Natural killer cell (primary cell): ENCODE measurements around the gene NEURL2. TPM values are rescaled to one million over a fixed set of nuclear protein-coding genes. Genes with fewer than 3 reads are reported as not detected.

Source experiments
- ATAC-seq, 3 donors: fragments of 150-1000 bp in 2 of 3; fragments of 200-7000 bp in 1 of 3; cut with Tn5 transposase; 1 replicate in 1 of 3; 2 replicates in 2 of 3; pipeline ENCODE4 v1.10.0; 2021; ENCODE audit warnings: mild to moderate bottlenecking in 2 of 3, moderate library complexity in 2 of 3
- DNase-seq, 2 donors: peaks; one replicate each; pipeline versions ENCODE4 v3.0.0 to v3.0.0-alpha.2; 2013 to 2021; ENCODE audit warnings: mixed read lengths in 1 of 2
- H3K27ac ChIP-seq: one replicate; pipeline ENCODE4 v1.5.1; 2013; ENCODE audit warnings: mild to moderate bottlenecking, low read length
- H3K27me3 ChIP-seq: one replicate; pipeline ENCODE4 v1.6.1; 2013; ENCODE audit warnings: low read length; ENCODE audit not compliant: control insufficient read depth, insufficient read depth
- H3K36me3 ChIP-seq: one replicate; pipeline ENCODE4 v1.6.1; 2013; ENCODE audit warnings: low read length; ENCODE audit not compliant: control insufficient read depth, insufficient read depth
- H3K4me1 ChIP-seq: one replicate; pipeline ENCODE4 v1.6.1; 2013; ENCODE audit warnings: low read length; ENCODE audit not compliant: control insufficient read depth, insufficient read depth
- H3K4me3 ChIP-seq: one replicate; pipeline ENCODE4 v1.5.1; 2013; ENCODE audit warnings: low read length
- H3K9me3 ChIP-seq: one replicate; pipeline ENCODE4 v1.6.1; 2013; ENCODE audit warnings: low read length; ENCODE audit not compliant: control insufficient read depth, insufficient read depth
- H3K27ac Mint-ChIP-seq, 2 donors: one replicate each; pipeline ENCODE4 v1.8.0; 2022; ENCODE audit warnings: mild to moderate bottlenecking in 2 of 2, mixed read lengths in 2 of 2, moderate library complexity in 1 of 2
- H3K27me3 Mint-ChIP-seq, 2 donors: one replicate each; pipeline ENCODE4 v1.8.0; 2022; ENCODE audit warnings: low read depth in 2 of 2, mixed read lengths in 2 of 2
- H3K36me3 Mint-ChIP-seq: one replicate; pipeline ENCODE4 v1.8.0; 2022; ENCODE audit warnings: mixed read lengths
- H3K4me1 Mint-ChIP-seq, 2 donors: one replicate each; pipeline ENCODE4 v1.8.0; 2022; ENCODE audit warnings: mixed read lengths in 2 of 2
- H3K4me3 Mint-ChIP-seq: one replicate; pipeline ENCODE4 v1.8.0; 2022; ENCODE audit warnings: mild to moderate bottlenecking, moderate library complexity, mixed read lengths
- H3K9me3 Mint-ChIP-seq, 2 donors: one replicate each; pipeline ENCODE4 v1.8.0; 2022; ENCODE audit warnings: mixed read lengths in 2 of 2
- WGBS: methylation state at CpG from one replicate; pipeline ENCODE4 v1.1.7; 2013; ENCODE audit warnings: missing lambda C conversion rate; ENCODE audit not compliant: insufficient coverage; 5-methylcytosine and 5-hydroxymethylcytosine counted together
- intact Hi-C: fragments of 100-400 bp; cut with micrococcal nuclease; formaldehyde crosslinking; loops from one replicate; pipeline ENCODE4 v1.14.2; 2022
- total RNA-seq, 4 donors: library from RNA; stranded (reverse); fragments of 120-200 nt in 1 of 4; gene quantifications; one replicate each; pipeline versions ENCODE4 v1.2.3 to v1.2.4, GENCODE V29; 2013 to 2022
- TF ChIP-seq, protein P1 (sequence below): fragments of 200-600 bp; IDR thresholded peaks from one replicate; pipeline ENCODE4 v1.8.0; 2022; ENCODE audit warnings: antibody characterized with exemption

Gene NEURL2
- total RNA-seq, 3 donors from 2014 or later (not counting 1 experiment from before 2014, with no cell fraction given) = 0.89 to 1.4 (median 1.4) TPM

DNA sequence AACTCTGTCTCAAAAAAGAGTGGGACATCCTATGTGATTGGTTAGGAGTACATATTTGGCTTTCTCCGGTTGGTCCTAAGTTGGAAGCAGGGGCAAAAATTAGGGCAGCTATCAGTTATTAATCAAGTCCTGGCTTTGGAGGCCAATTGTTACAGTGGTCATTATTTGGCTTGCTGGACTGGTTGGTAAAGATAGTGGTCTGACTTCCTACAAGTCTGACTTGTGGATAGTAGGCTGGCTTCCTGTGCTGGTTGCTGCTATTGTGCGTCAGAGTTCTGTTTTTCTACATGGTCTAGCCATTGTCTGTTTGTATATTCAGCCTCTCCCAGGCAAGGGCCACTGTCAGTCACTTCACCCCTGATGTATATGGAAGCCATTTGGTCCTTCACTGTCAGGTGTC is 40.8 kb downstream of the NEURL2 start:
- H3K9me3 ChIP-seq = no peaks in the 10 kb centered on the region
- TF ChIP-seq, protein P1, sequence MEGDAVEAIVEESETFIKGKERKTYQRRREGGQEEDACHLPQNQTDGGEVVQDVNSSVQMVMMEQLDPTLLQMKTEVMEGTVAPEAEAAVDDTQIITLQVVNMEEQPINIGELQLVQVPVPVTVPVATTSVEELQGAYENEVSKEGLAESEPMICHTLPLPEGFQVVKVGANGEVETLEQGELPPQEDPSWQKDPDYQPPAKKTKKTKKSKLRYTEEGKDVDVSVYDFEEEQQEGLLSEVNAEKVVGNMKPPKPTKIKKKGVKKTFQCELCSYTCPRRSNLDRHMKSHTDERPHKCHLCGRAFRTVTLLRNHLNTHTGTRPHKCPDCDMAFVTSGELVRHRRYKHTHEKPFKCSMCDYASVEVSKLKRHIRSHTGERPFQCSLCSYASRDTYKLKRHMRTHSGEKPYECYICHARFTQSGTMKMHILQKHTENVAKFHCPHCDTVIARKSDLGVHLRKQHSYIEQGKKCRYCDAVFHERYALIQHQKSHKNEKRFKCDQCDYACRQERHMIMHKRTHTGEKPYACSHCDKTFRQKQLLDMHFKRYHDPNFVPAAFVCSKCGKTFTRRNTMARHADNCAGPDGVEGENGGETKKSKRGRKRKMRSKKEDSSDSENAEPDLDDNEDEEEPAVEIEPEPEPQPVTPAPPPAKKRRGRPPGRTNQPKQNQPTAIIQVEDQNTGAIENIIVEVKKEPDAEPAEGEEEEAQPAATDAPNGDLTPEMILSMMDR = no peak
- Mint-ChIP-seq H3K9me3 (no peaks in the 10 kb centered on the region), H3K4me3 (no peak overlapping the region), H3K4me1 (peaks cover 11 to 18% of the 10 kb centered on the region in 2 donors), H3K27me3 (no peaks in the 10 kb centered on the region), H3K36me3 (no peaks in the 10 kb centered on the region), H3K27ac (no peak overlapping the region)
- no peak overlapping the region for H3K27ac ChIP-seq
- no peaks in the 10 kb centered on the region for H3K27me3 ChIP-seq
- no peak for DNase-seq
- H3K36me3 ChIP-seq = peaks cover 48% of the 10 kb centered on the region
- peaks cover 6% of the 10 kb centered on the region for H3K4me1 ChIP-seq
- H3K4me3 ChIP-seq = no peak overlapping the region
- WGBS = 100% methylated on average over 2 of the region's 2 CpGs
- ATAC-seq = no peak
- intact Hi-C loops = no loop called here

DNA sequence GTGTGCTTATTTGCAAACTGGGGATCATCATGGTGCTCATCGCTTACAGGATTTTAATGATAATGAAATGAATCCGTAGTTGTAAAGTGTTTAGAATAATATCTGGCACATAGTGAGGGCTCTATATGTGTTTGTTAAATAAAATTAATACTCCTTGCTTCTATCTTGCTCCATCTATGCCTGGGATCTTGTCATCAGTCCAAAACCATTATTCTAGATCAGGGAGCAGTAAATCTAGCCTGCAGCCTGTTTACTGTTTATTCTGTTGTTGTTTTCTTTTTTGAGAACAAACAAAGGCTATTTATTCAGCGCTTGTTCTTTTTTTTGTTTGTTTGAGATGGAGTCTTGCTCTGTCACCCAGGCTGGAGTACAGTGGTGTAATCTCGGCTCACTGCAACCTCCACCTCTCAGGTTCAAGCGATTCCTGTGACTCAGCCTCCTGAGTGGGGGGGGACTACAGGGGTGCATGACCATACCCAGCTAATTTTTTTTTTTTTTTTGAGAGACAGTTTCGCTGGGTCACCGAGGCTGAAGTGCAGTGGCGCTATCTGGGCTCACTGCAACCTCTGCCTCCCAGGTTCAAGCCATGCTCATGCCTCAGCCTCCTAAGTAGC is 41.9 kb downstream of the NEURL2 start:
- 100% methylated on average over 7 of the region's 8 CpGs for WGBS
- H3K4me1 ChIP-seq = no peaks in the 10 kb centered on the region
- no peaks in the 10 kb centered on the region for H3K27me3 ChIP-seq
- H3K36me3 Mint-ChIP-seq = no peaks in the 10 kb centered on the region
- H3K27ac Mint-ChIP-seq = no peak overlapping the region
- no peak for DNase-seq
- intact Hi-C loops = no loop called here
- no peak overlapping the region for H3K4me3 ChIP-seq
- peaks cover 11 to 14% of the 10 kb centered on the region in 2 donors for H3K4me1 Mint-ChIP-seq
- H3K36me3 ChIP-seq = peaks cover 50% of the 10 kb centered on the region
- H3K4me3 Mint-ChIP-seq = no peak overlapping the region
- H3K27ac ChIP-seq = no peak overlapping the region
- H3K27me3 Mint-ChIP-seq = no peaks in the 10 kb centered on the region
- TF ChIP-seq, protein P1 = no peak
- no peaks in the 10 kb centered on the region for H3K9me3 ChIP-seq
- ATAC-seq = no peak
- no peaks in the 10 kb centered on the region for H3K9me3 Mint-ChIP-seq

DNA sequence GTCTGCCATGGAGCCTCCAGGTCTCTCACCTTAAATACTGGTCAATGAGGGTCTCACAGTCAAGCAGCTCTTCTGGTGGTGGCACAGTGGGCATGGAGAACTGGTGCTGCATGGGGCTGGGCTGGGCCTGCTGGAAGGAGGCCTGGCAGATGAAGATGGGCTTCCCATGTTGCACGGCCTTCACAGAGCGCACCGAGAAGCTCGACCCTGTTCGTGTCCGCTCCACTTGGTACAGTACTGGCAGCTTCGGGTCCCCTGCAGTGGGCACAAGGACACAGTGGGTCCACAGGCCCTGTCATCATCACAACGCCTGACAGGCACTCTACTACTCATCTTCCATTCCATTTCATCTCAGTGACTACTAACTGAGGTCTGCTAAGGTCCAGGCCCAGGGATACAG is 42.6 kb downstream of the NEURL2 start:
- ATAC-seq (no peak), DNase-seq (no peak)
- H3K4me3 Mint-ChIP-seq = no peak overlapping the region
- H3K4me1 Mint-ChIP-seq = peaks cover 7 to 14% of the 10 kb centered on the region in 2 donors
- H3K4me3 ChIP-seq = no peak overlapping the region
- no peaks in the 10 kb centered on the region for H3K27me3 ChIP-seq
- no peaks in the 10 kb centered on the region for H3K4me1 ChIP-seq
- no peak overlapping the region for H3K27ac Mint-ChIP-seq
- no peak overlapping the region for H3K27ac ChIP-seq
- whole genome bisulfite sequencing = 97% methylated on average over 8 of the region's 8 CpGs
- intact Hi-C loops = no loop called here
- no peaks in the 10 kb centered on the region for H3K27me3 Mint-ChIP-seq
- TF ChIP-seq, protein P1 = no peak
- H3K36me3 Mint-ChIP-seq = no peaks in the 10 kb centered on the region
- H3K36me3 ChIP-seq = peaks cover 53% of the 10 kb centered on the region
- no peaks in the 10 kb centered on the region for H3K9me3 ChIP-seq
- no peaks in the 10 kb centered on the region for H3K9me3 Mint-ChIP-seq

DNA sequence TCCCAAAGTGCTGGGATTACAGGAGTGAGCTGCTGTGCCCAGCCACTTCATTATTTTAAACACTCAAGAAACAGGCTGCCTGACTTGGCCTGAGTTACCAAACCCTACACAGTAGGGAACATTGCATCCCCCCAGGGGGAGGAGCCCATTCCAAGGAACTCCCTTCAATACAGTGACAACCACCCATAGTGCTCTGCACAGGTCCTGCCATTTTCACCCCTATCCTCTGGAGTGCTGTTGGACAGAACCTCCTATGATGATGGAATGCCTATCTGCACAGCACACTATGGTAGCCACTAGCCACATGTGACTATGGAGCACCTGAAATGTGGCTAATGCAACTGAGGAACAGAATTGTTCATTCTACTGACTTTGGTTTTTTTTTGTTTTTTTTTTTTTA is 45.6 kb downstream of the NEURL2 start:
- Mint-ChIP-seq H3K36me3 (no peaks in the 10 kb centered on the region), H3K27me3 (no peaks in the 10 kb centered on the region), H3K27ac (no peak overlapping the region), H3K4me3 (no peak overlapping the region), H3K4me1 (peaks cover 18 to 27% of the 10 kb centered on the region in 2 donors), H3K9me3 (no peaks in the 10 kb centered on the region)
- DNase-seq (no peak), ATAC-seq (no peak)
- Histone ChIP-seq H3K9me3 (no peaks in the 10 kb centered on the region), H3K27ac (no peak overlapping the region), H3K4me3 (no peak overlapping the region), H3K4me1 (peaks cover 11% of the 10 kb centered on the region), H3K36me3 (peaks cover 55% of the 10 kb centered on the region), H3K27me3 (no peaks in the 10 kb centered on the region)
- intact Hi-C loops = no loop called here
- TF ChIP-seq, protein P1 = no peak
